GM10266 (cell line): ENCODE measurements around the gene NLRP6.
"Not testable (repeated sequence)": the region's sequence is repeated elsewhere in the genome, so short reads cannot be mapped to it uniquely, and the experiment has no call there.

Source experiments
- DNase-seq: peaks from one replicate; pipeline ENCODE4 v3.0.0; 2012; ENCODE audit errors: extremely low spot score
- TF ChIP-seq, protein P1 (sequence below): IDR thresholded peaks from 2 replicates; pipeline ENCODE4 v1.5.1; 2012; ENCODE audit warnings: mild to moderate bottlenecking, low read depth; ENCODE audit not compliant: control insufficient read depth, insufficient read depth; ENCODE audit errors: missing control alignments

Gene NLRP6

DNA sequence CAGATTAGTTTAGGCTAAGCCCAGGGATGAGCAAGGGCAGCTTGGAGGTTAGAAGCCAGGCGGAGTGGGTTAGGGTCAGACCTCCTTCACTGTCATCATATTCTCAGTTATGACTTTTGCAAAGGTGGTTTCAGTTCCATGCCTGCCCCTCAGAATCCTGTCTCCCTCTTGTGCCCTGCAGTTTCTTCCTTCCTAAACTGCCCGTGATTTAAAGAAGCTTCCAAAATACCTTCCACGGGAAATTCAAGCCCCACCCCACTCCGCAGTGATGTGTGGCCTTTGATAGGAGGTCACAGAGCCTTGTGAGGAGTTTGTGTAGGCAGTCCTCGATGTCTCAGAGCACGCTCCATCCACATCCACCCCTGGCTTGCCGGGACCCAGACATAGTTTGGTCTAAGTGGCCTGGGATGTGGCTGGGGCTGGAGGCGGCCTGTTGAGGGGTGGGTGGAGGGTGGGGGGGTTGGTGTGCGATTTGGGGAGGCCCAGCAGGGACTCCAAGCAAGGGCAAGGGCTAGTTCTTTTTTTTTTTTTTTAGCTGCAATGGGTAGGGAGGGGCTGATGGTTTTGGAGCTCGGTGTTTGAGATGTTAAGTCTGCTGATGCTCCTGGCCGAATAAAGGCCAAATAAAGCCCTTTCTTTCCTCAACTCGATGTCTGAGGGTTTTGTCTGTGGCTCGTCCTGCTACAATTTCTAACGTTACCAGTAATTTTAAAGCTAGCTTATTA lies 34.0 kb downstream of the NLRP6 start:
- TF ChIP-seq, protein P1, sequence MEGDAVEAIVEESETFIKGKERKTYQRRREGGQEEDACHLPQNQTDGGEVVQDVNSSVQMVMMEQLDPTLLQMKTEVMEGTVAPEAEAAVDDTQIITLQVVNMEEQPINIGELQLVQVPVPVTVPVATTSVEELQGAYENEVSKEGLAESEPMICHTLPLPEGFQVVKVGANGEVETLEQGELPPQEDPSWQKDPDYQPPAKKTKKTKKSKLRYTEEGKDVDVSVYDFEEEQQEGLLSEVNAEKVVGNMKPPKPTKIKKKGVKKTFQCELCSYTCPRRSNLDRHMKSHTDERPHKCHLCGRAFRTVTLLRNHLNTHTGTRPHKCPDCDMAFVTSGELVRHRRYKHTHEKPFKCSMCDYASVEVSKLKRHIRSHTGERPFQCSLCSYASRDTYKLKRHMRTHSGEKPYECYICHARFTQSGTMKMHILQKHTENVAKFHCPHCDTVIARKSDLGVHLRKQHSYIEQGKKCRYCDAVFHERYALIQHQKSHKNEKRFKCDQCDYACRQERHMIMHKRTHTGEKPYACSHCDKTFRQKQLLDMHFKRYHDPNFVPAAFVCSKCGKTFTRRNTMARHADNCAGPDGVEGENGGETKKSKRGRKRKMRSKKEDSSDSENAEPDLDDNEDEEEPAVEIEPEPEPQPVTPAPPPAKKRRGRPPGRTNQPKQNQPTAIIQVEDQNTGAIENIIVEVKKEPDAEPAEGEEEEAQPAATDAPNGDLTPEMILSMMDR = no peak
- DNase-seq = no peak

DNA sequence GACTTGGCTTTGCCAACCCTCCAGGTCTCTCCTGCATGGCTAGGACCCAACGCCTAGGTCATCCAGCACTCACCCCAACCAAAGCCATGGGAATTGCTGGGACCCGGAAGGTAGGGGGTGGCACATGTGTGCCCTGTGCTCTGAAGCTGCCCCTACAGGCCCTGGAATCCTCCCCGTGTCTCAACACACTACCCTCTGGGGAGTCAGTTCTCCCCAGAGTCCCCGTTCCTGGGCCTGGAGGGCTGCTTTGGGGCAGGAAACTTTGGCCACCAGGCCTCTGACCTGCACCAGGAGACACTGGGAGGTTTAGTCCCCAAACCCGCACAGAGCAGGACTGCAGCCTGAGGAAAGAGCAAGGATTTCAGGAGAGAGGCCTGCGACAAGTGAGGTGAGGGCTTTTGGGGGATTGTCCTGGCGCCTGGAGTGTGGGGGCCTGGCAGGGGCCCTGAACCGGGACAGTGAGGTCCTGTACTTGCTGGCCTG lies 35.1 kb downstream of the NLRP6 start:
- no peak for DNase-seq
- TF ChIP-seq, protein P1 = no peak

DNA sequence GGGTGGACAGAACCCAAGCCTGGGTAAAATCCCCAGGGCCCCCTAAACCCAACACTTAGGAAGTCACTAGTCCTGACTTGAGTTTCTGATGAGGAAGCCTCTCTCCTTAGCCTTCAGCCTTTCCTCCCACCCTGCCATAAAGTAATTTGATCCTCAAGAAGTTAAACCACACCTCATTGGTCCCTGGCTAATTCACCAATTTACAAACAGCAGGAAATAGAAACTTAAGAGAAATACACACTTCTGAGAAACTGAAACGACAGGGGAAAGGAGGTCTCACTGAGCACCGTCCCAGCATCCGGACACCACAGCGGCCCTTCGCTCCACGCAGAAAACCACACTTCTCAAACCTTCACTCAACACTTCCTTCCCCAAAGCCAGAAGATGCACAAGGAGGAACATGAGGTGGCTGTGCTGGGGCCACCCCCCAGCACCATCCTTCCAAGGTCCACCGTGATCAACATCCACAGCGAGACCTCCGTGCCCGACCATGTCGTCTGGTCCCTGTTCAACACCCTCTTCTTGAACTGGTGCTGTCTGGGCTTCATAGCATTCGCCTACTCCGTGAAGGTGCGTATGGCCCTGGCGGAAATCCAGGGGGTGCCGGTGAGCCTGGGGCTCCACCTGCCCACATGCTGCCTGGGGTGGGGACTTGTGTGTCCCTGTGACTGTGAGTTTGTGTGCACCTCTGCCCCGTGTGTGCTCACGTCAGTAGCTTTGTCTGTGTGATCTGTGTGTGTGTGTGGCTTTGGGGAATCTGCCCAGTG lies 35.8 kb downstream of the NLRP6 start, which contains the start of gene IFITM1:
Gene IFITM1, plus strand, starts transcription at position 254 of the 767 bp plus-strand sequence. Its CDS starts 131 bp downstream, at position 385.
- peak; percentile 92 for DNase-seq
- TF ChIP-seq, protein P1 = peak; percentile 15

DNA sequence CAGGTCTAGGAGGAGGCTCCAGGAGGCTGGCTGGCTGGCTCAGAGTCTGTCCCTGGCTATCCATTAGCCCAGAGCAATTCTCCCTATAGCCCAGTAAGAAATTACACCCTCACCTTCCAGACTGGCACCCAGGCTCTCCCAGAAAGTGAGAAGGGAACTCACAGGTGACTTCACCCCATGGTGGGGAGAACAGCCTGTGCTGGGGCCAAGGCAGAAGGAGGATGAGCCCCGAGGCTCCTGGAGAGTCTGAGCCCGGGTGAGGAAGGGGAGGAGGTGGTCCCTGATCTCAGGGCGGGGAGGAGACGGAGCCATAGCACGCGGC lies 36.3 kb downstream of the NLRP6 start:
- not testable (repeated sequence) for DNase-seq

DNA sequence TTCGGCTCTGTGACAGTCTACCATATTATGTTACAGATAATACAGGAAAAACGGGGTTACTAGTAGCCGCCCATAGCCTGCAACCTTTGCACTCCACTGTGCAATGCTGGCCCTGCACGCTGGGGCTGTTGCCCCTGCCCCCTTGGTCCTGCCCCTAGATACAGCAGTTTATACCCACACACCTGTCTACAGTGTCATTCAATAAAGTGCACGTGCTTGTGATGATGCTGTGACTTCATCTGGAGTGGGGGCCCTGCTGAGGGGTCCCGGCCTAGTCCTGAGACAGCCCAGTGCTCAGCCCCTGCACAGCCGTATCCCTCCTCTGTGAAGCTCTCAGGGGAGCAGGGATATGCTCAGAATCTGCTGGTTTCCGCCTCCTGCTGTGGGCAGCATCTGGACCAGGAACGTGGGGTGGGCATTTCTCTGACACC lies 36.9 kb downstream of the NLRP6 start:
- DNase-seq = no peak

DNA sequence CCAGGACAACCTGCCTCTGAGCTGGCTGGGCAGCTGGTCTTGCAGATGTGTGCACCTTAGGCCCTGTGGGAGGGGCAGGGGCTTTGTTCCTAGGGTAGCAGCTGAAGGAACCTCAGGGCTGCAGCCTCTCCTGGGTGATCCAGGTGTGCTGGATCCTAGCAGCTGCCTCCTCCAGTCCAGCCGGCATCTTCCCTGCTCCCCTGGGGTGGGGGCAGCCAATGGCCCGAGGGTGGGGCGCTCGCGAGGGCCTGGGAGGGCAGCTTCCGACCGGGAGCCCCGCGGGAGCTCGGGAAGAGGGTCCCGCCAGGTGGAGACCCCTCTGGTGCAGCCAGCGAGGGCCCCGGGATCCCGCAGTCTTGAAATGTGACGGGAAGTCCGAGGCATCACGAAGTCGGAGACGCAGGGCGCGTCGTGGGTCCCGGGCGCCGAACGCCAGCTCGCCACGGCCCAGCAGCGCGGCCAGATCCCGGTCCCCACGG lies 37.3 kb downstream of the NLRP6 start:
- TF ChIP-seq, protein P1 = no peak
- DNase-seq = no peak

More for the DNA sequence above, 36.9 kb downstream of the NLRP6 start:
- TF ChIP-seq, protein P1 = no peak

DNA sequence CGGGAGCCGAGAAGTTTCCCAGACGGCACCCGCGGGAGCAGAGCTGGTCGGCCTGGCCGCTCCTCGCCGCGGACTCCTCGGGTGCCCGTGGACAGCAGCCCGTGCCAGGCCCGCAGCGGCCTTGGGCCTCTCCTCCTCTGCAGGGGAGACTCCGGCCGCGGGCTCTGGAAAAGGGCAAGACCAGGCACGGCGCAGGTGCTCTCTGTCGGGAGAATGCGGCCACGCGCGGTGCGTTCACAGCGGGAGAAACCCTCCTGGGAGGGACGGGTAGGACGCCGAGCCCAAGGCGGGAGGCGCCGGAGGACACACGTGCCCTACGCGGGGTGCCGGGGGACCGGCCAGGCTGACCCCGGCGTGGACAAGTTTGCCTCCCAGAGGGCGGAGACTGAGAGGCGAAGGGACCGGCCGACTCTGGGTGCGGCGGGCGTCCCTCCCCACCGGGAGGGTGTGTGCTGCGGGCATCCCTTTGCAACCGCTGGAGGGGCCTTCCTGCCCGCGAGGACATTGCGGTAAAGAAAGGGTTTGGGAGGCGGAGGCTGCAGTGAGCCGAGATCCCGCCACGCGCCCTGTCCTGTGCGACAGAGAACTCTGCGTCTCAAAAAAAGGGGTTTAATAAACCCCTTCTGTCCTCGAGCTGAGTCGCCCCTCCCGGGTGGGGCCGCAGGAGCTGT lies 38.0 kb downstream of the NLRP6 start:
- TF ChIP-seq, protein P1 = no peak
- no peak for DNase-seq
